Activated CD4-positive, alpha-beta T cell treated with anti-CD3 and anti-CD28 coated beads, Interleukin-10, Interleukin-2, amounts not matched to agents 100 ng/mL and 50 ng/mL, durations not matched to agents 16 hours and 8 hours (primary cell): ENCODE results near the gene FBXO5.
"Not testable (repeated sequence)": the region's sequence is repeated elsewhere in the genome, so short reads cannot be mapped to it uniquely, and the experiment has no call there.

ENCODE experiments used
- DNase-seq: peaks from one replicate; pipeline ENCODE4 v3.0.0-alpha.2; 2020

The FBXO5 gene, protein sequence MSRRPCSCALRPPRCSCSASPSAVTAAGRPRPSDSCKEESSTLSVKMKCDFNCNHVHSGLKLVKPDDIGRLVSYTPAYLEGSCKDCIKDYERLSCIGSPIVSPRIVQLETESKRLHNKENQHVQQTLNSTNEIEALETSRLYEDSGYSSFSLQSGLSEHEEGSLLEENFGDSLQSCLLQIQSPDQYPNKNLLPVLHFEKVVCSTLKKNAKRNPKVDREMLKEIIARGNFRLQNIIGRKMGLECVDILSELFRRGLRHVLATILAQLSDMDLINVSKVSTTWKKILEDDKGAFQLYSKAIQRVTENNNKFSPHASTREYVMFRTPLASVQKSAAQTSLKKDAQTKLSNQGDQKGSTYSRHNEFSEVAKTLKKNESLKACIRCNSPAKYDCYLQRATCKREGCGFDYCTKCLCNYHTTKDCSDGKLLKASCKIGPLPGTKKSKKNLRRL

DNA sequence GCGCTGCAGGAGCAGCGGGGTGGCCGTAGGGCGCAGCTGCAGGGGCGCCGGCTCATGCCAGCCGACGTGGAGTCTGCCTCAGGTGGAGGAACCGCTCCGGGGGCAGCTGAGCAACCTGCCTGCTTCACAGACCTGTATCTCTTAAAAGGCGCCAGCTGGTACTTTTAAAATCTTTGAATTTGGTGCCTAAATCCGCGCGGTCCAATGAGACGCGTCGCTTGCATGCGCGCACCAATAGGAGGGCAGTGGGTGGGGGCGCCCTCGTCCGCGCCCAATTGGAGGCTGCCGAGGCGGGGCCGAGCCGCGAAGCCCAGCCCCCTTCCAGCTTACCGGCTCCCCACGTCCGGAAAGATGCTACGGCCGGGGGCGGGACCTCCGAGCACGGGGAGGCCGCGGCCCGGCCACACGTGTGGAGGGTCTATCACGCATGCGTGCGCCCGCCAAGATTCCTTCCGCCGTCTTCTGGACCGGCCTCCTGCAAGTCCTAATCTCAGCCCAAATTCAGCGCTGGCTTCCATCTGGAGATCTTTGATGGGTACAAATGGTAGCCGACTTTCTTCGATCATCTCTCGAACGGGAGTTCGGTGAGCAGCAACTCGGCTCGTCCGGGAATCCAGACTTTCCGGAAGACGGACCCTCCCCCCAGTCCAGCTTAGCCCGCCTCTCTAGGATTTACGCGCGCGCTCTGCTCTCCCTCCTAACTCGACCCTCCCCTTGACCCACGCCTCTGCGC, at the start of gene FBXO5:
Gene FBXO5, minus strand, starts transcription at position 138 of the 733 bp plus-strand sequence. Its CDS starts 82 bp downstream, at position 56.
- peak; percentile 98 for DNase-seq

DNA sequence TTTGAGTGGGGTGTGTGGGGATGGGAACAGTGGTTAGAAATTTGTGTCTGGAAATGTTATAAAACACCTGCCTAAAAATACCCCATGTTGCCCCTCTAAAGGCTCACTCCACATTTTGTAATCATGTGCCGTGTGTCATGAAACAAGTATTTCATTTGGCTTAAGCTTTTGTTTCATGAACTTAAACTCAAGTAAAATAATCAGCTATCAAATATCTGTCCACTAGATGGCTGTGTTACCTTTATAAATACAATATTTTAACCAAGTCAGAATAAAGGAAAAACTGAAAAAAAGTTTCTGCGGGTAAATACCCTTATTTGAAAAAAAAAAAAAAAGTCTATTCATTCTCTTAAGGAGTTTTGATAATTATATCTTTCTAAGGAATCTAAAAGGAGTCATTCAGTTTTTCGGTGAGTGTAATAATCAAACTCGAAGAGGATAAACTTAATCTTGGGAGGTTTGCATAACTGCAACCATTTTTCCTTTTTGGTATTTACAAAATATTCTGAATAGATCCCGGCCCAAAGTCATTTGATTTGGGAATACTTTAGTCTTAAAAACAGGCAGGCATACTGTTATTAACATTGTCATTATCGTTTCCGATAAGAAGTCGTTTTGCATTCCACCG, 49.5 kb upstream of the FBXO5 start:
- no peak for DNase-seq

DNA sequence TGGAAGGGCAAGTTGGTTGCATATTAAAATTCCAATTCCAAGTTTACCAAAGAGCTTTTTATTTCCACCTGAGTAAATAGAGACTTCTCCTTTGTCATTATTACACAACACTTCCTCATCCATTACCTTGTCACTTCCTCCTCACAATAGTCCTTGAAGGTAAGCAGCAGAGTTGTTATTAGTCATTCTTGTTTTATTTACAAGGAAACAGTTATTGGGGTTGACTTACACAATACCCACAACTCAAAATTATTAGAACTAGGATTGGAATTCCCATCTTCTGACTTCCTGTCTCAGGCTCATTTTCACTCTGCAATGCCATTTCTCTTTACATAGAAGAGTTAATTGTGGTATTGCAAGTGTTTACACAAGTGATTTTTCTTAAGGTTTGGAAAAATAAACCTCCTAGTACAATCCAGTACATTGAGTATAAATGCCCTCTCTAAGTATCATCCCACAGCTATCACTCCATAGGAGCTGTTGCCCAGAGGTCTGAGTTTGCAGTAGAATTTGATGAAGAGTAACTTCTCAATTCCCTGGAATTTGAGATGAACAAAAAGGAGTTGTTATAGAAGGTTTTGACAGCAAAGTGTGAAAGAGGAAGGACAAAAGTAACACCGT, 48.6 kb upstream of the FBXO5 start:
- DNase-seq, result no peak

DNA sequence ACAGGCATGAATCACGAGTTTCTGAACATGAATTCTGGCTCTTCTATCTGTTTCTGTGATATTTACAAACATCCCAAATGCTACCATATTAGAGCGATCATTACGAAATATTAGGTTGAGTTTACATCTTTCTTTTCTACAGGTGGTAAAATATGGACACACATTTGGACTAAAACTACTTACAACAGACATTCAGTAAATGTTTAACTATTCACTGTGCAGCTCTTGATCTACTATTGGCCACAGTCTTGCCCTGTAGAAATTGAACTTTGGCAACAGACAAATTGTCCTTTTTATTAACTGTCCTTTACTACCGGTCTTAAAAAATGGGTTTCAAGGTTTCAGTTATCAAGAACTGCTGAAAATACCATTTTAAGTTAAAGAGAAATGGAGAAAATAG, 46.1 kb upstream of the FBXO5 start:
- no peak for DNase-seq

DNA sequence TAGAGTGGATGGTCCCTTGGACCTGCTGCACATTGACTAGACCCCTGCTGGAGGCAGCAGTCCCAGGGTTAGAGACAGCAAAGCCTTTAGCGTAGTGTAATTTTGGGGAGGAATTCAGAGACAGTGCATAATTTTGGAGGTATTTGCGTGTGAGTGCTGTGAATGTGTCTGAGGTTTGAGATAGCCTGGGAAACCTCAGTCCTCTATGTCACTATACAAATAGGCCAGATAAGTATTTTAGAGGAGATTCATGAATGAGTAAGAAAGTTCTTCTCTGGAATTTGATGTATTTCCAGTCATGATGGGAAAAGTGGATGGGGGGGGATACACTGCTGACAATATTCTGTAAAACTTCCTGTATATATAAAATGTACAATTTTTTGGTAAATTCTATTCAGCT, 45.4 kb upstream of the FBXO5 start:
- no peak for DNase-seq

DNA sequence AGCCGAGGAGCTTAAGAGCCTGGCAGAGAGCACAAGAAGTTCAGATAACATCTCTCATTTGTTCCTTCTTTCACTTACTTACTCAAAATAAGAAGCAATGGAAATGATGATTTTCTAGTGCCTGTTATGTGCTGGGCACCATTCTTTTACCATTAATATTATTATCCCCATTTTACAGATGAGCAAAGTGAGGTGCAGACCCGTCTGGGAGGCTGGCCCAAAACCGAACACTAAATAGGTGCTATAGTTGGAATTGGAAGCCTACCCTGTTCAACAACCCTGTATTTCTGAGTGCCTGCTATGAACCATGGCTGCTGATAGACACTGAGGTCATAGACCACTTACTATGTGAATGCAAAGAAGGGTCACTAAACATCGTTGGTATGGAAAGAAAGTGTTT, 44.6 kb upstream of the FBXO5 start:
- DNase-seq, result no peak

DNA sequence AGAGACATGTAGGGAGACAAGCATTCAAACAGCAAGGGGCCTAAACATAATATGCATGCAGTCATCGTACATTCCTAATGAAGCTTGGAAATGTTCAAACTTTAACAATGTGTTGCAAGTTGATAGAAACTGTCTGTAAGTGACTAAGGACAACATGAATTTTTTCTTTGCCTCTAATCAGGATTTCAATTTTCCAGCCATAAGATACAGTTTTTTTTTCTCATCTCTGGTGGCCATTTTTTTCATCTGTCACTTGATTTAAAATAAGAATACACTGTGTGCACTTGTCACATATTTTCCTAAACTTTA, 41.8 kb upstream of the FBXO5 start:
- DNase-seq, result no peak

DNA sequence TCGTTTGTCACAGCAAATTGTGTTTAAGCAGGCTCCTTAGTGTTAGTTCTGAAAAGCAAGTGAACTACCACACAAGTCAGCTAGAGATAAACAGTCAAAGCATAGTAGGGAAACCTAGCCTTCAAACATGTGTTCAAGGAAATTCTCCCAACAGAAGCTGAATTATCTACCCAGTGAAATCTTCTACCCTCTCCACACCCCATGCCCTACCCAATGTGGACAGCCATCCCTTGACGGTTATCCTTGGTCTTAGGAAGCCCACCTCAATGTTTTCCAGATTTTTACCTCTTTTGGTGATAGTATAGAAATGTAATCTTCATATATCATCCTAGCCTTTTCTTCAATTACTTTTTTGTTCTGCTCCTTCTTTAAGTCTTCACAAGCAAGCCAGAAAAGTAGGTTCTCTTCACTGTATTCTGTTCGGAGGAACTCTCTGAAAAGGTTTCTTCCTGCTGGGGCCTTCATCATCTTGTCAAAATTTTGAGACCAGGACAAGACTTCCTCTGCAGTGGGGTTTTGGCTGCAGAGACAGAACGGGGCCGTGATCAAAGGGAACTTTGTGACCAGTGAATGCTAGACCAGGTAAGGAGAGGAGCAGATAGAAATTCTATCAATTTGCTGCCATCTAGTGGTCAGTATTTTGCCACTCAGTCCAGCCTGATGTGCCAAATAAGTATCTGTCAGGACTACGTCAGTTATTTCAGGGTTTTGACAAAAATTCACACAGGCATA, 41.3 kb upstream of the FBXO5 start:
- DNase-seq, result peak; percentile 75

DNA sequence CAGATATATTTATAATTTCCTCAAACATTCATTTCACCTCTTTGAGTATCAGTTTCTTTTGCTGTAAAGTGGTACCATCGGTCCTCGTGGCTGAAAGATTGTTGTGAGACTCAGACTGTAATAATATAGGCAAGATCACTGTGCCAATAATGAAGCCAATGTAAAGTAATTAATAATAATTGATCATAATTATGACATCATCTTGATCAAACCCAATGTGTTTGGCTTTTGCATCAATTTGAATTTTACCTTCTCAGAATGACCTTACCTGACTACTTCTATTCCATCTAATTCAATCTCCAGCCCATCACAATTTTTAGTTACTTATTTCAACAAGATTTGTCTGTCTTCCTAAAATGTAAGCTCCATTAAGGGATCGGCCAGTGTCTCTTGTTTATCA, 35.5 kb upstream of the FBXO5 start:
- no peak for DNase-seq

DNA sequence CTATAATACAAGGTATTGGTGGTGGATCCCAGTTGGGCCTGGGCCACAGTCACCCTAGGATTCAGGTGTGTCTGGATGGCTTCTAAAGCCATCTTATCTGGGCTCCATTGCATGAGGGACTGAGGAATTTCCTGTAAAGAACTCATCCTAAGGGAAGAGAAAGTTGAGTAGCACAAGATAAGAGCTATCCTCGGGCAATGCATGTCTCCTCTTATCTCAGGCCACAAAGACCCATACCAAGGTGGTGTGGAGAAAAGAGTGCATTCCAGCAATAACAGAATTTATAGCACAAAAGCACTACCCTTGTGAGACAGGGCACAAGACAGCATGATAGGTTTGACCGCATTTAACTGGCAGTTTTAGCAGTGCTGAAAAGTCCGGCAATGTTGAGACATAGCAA, 34.0 kb upstream of the FBXO5 start:
- DNase-seq, result no peak

DNA sequence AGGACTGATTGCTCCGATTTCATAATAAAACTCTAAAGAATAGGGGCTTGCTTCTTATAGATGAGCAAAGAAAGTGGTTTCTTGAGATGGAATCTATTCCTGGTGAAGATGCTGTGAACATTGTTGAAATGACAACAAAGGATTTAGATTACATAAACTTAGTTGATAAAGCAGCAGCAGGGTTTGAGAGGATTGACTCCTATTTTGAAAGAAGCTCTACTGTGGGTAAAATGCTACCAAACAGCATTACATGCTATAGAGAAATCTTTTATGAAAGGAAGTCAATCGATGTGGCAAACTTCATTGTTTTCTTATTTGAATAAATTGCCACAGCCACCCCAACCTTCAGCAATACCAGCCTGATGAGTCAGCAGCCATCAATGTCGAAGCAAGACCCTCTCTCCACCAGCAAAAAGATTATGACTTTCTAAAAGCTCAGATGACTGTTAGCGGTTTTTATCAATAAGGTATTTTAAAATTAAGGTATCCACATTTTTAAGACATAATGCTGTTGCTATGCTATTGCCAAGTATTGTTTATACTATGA, 32.3 kb upstream of the FBXO5 start:
- no peak for DNase-seq

DNA sequence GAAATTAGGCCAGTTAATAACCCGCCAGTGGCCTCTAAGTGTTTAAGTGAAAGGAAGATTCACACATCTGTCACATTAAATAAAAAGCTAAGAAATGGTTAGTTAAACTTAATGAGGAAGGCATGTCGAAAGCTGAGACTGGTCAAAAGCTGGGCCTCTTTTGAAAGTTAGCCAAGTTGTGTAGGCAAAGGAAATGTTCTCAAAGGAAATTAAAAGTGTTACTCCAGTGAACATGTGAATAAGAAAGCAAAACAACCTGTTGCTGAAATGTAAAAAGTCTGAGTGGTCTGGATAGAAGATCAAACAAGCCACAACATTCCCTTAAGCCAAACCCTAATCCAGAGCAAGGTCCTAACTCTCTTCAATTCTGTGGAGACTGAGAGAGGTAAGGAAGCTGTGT, 30.6 kb upstream of the FBXO5 start:
- no peak for DNase-seq

DNA sequence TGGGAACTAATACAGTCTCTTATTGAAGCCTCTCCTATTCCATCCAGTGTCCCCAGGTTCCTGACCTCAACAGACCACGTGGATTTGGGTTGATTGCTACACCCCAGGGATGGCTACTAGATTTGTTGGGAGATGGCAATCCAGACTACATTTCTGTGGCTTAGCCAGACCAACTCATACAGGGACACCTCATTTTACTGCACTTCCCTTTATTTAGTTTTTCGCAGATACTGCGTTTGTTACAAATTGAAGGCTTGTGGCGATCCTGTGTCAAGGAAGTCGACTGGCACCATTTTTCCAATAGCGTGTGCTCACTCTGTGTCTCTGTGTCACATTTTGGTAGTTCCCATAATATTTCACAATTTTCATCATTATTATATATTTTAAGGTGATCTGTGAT, 30.0 kb upstream of the FBXO5 start:
- DNase-seq, result no peak

DNA sequence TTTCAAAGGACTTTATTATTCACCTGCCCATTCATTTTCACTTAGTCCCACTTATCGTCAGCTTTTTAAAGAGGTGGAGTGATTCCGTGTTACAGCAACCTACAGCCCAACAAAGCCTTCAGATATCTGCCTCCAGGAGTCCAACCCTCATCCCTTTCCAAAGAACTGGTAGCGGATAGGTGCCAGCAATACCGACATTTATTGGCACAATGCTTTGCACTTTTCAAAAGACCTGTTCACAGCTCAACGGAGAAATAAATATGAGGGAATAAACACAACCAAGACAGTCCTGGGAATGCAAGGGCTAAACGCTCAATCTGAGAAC, 20.5 kb upstream of the FBXO5 start:
- DNase-seq, result peak; percentile 18

DNA sequence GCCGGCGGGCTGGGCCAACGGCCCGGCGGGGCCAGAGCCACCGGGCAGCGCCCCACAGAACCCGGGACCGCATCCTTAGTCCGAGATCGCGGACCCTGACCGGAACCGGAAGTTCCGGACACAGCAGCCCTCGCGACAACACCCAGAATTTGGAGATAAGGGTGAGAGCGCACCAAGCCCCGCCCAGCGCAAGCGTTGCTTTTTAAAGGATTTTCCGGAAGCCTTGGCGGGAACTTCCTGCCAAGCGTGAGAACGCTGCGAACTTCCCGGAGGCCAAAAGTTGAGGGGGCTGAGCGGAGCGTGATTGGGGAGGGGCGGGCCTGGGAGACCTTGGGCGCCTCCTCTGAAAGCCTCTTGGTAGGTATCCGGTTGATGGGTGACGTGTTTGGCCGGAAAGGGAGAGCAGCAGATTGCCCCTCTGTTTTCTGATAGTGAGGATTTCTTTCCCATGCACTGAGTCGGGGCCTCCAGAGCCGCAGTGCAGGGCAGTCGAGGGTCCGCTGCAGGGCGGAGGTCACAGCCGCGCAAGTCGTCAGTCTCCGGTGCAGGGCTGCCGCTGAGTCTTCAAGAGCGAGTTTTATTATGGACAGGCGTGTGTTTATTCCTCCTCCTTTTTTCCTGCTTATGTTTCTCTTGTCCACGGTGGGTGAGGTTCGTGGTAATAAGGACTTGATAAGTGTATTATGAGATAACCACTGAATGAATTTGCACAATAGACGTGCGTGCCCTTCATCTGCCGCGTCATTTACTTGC, 19.9 kb upstream of the FBXO5 start, which contains the start of gene MTRF1L:
Gene MTRF1L, minus strand, starts transcription at position 97 of the 753 bp plus-strand sequence. Its CDS starts 24 bp downstream, at position 73.
- peak; percentile 96 for DNase-seq

DNA sequence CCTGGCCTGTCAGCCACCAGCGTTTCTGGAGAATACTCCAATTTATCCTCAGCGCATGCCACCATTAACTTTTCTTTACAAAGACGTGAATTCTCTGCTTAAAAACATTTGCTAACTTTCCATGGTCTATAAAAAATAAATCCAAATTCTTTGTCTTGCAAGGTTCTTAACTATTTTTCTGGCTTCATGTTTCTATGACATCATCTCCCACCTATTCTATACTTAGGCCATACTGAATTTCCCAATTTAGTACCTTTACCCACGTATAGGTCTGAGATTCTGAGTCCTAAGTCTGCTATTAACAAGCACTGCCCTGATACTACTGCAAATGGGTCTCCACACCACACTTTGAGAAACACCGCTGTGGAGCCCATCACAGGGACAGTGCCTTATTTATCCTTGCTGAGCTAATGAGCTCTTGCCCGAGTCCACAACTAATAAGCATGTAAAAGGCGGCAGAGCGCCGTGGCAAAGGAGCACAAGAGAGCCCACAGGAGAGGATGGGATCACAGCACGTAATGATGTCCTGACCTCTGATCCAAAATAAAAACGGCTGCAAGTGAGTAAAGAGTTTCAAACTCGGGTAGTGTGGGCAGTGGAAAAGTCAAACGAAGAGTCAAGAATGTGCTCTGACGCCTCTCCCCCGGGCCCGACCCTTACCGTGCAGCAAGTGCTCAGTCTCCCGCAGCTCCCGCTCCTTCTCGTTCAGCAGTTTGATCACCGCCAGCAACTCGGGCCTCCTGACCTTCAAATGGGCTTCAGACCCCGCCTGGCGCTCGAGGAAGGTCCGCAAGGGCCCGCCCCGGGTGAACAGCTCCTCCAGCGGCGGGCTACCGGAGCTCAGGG, 19.1 kb upstream of the FBXO5 start:
- peak; percentile 9 for DNase-seq

DNA sequence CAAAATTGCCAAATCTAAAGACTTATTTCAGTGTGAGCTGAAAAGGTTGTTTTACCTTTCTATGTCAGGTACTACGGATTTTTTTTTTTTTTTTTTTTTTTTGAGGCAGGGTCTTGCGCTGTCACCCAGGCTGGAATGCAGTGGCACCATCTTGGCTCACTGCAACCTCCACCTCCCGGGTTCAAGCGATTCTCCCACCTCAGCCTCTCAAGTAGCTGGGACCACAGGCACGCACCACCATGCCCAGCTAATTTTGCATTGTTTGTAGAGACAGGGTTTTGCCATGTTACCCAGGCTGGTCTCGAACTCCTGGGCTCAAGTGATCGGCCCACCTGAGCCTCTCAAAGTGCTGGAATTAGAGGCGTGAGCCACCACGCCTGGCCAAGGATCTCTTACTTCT, 17.9 kb upstream of the FBXO5 start:
- DNase-seq, result not testable (repeated sequence)

DNA sequence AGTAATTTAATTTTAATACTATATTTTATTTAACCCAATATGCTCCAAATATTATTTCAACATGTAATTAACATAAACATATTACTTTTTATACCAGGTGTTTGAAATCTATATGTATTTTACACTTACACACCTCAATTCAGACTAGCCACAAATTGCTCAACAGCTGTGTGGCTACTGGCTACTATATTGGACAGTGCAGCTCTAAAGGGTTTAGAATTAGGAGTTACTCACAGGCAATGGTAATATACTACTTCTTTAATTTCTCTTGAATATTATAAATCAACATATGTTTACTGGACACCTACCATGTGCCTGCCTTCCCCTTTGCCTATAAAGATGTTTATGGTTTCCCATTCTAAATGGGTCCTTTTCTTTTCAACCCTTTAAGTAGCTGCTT, 17.4 kb upstream of the FBXO5 start:
- no peak for DNase-seq

DNA sequence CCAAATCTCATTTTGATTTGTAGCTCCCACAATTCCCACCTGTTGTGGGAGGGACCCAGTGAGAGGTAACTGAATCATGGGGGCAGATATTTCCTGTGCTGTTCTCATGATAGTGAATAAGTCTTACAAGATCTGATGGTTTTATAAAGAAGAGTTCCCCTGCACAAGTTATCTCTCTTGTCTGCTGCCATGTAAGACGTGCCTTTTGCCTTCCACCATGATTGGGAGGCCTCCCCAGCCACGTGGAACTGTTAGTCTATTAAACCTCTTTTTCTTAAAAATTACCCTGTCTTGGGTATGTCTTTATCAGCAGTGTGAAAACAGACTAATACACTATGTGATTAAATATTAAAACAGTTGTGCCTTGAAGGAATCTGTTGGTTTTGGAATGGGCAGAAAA, 16.7 kb upstream of the FBXO5 start:
- DNase-seq, result not testable (repeated sequence)

DNA sequence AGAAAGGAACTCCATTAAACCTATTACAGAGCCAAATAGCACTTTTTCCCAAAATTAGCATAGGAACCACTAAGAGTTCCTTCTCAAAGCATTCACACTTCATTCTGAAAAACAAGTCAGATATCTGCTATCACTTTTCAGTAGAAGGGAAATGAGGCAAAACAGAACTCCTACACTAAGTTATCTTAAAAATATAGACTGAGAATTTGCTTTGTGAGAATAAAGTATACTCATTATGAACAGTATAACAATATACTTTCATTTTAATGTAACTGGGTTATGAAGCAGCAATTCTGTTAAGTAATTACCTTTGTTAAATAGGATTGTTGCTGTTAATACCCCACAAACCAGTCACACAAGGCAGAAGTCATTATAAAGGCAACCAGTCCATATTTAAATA, 11.0 kb upstream of the FBXO5 start:
- no peak for DNase-seq

DNA sequence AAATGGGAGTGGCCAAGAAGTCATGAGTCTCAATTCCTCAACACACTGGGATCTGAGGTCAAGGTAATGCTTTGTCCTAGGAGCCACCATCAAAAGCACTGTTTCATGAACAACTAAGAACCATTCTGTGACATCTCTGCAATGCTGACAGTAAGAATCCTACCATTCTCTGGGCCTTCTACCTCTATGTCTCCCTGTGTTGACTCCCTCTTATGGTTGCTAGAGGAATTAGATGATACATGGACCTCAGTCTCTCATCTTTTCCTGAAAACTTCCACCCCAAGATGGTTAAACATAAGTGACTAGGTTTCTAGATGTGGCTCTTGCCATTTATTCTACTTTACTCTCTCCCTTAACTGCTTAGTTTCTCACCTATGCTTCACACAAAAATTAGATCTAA, 10.6 kb upstream of the FBXO5 start:
- no peak for DNase-seq
